ENCODE data around the gene NPIPB12.
"Not testable (repeated sequence)": the region's sequence is repeated elsewhere in the genome, so short reads cannot be mapped to it uniquely, and the experiment has no call there.

The NPIPB12 gene

GRCh38 chr16:29506308-29506707, at the start of gene NPIPB12:
Gene NPIPB12 (minus strand): TSS chr16:29506408.
- DNase-seq (ENCODE audit: low read depth) = not testable (repeated sequence)

GRCh38 chr16:29521520-29521919, 15.3 kb upstream of the NPIPB12 start:
- not testable (repeated sequence) for DNase-seq (ENCODE audit: low read depth)

DNA sequence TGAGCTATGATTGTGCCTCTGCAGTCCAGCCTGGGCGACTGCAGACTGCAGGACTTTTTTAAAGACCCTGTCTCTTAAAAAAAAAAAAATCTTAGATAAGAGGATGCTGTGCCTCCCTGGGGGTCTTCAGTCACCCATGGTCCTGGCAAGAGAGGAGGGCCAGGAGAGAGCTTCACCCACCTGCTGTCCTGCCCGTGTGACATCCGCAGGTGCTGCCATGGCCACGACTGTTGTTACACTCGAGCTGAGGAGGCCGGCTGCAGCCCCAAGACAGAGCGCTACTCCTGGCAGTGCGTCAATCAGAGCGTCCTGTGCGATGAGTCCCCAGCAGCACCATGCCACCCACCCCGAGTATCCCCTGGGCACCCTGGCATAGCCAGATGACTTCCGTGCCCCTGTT, 23.9 kb downstream of the NPIPB12 start:
- DNase-seq (ENCODE audit: low read depth) = not testable (repeated sequence)

GRCh38 chr16:29472065-29472464, 34.1 kb downstream of the NPIPB12 start:
- DNase-seq (ENCODE audit: low read depth) = not testable (repeated sequence)

GRCh38 chr16:29469660-29470059, 36.5 kb downstream of the NPIPB12 start:
- not testable (repeated sequence) for DNase-seq (ENCODE audit: low read depth)

GRCh38 chr16:29467654-29468366, 38.4 kb downstream of the NPIPB12 start:
- DNase-seq (ENCODE audit: low read depth) = not testable (repeated sequence)

GRCh38 chr16:29466904-29467303, 39.3 kb downstream of the NPIPB12 start:
- DNase-seq (ENCODE audit: low read depth) = not testable (repeated sequence)

- DNase-seq (ENCODE audit: low read depth) = not testable (repeated sequence)
Measured at GRCh38 chr16:29465985-29466824, 40.0 kb downstream of the NPIPB12 start.

- not testable (repeated sequence) for DNase-seq (ENCODE audit: low read depth)
Measured at GRCh38 chr16:29460647-29461030, 45.6 kb downstream of the NPIPB12 start.

DNA sequence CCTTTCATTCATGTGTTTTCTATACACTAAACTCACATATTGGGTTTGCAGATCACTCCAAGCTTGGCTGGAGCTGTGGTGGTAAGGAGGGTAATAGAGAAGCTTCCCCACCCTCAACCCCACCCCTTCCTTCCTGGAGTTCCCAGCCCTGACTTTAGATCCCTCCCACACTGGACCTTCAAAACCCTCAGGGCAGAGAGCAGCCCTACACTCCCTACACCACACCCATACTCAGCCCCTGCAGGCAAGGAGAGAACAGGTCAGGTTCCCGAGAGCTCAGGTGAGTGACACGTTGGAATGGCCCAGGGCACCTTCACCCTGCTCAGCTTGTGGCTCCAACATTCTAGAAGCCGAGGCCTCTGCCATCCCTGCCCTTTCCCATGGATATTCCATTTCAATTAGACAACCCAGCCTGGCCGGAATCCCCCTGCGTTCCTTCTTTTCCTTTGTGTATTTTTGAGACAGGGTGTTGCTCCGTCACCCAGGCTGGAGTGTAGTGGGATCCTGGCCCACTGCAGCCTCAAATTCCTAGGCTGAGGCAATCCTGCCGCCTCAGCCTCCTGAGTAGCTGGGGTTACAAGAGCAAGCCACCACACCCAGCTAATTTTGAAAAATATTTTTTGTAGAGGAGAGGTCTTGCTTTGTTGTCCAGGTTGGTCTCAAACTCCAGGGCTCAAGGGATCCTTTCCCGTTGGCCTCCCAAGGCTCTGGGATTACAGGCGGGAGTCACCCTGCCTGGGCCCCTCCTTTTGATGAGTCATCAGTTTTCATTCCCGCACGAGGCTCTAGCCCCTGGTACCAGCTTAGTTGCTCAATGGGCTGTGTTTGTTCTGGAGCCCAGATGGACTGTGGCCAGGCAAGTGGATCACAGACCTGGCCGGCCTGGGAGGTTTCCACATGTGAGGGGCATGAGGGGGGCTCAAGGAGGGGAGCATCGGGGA, 46.2 kb downstream of the NPIPB12 start, which contains the start of gene SULT1A4:
TSS of gene SULT1A4 (plus strand) at position 208 of the 941 bp plus-strand sequence. CDS start 1,473 bp downstream, outside the sequence.
- not testable (repeated sequence) for DNase-seq (ENCODE audit: low read depth)

DNA sequence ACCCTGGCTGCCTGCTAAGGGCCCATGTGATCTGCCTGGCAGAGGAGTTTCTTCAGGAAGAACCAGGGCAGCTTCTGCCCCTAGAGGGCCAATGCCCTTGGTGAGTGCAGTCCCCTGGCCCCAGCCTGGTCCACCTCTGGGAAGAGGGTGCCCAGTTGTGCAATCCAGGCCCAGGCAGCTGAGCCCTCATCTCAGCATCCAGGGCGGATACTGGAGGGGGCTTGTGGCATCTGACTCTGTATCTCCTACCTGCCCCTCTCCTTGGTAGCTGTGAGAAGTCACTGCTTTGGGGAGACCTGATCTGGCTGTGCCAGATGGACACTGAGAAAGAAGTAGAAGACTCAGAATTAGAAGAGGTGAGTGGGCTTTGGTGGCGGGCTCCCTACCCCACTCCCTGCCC, 48.5 kb downstream of the NPIPB12 start:
- DNase-seq (ENCODE audit: low read depth) = not testable (repeated sequence)

- not testable (repeated sequence) for DNase-seq (ENCODE audit: low read depth)
Measured at GRCh38 chr16:29454828-29455227, 51.4 kb downstream of the NPIPB12 start.

DNA sequence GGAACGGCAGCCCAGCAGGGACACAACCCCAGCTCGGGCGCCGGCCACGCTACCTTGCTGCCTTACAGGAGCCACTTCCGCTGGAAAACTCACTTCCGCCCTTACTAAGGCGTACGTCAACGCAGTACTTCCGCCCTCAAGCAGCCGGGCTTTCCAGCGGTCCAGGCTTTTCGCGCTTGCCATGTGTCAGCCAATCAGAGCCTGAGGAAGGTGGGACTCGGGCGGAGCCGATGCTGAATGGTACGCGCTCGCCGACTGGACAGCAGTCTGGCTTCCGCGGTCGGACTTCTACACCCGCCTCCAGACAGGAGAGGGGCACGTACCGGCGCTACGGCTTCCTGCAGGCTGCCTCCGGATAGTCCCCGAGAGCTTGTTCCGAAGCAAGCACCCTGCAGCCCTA, 51.9 kb downstream of the NPIPB12 start, which contains the start of the genes BOLA2 and SLX1B:
TSS of gene BOLA2 (minus strand) at position 83 of the 400 bp plus-strand sequence. CDS start 98 bp downstream, outside the sequence.
TSS of gene SLX1B (plus strand) at position 265 of the 400 bp plus-strand sequence.
- not testable (repeated sequence) for DNase-seq (ENCODE audit: low read depth)

DNA sequence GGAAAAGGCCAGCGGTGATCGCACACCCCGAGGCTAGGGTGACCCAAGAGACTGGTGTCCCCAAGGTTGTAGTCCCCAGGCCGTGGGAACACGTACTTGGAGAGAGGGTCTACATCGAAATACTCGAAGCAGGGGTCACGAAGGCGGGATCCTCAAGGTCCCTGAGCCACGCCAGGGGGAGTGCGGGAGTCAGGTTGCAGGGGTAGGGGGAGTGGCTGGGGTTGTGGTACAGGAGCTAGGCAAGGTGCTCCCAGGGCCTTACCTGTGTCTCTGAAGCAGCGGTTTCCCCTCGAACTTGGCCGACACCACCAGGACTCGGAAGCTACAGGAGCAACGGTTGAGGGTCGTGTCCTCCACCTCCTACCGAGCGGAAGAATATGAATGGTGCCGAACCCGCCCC, 52.5 kb downstream of the NPIPB12 start:
- DNase-seq (ENCODE audit: low read depth) = not testable (repeated sequence)
